HepG2 (cell line): Measurements from ENCODE around the gene COPB2. TPM values are rescaled to one million over a fixed set of nuclear protein-coding genes. Genes with fewer than 3 reads are reported as not detected.

Experiments
- ATAD3A ChIP-seq: sonication (generic); formaldehyde crosslinking; IDR thresholded peaks from 2 replicates; pipeline ENCODE4 v1.4.0; 2020; ENCODE audit warnings: missing genetic modification reagents
- RARA ChIP-seq: IDR thresholded peaks from 2 replicates; pipeline ENCODE4 v1.6.1; 2016; ENCODE audit warnings: missing genetic modification reagents, missing compliant biosample characterization
- RXRA ChIP-seq: sonication (generic); formaldehyde crosslinking; IDR thresholded peaks from 2 replicates; pipeline ENCODE4 v1.5.1; 2020; ENCODE audit warnings: missing genetic modification reagents
- SMAD3 ChIP-seq: sonication (generic); formaldehyde crosslinking; IDR thresholded peaks from 2 replicates; pipeline ENCODE4 v1.4.0; 2020; ENCODE audit warnings: missing genetic modification reagents
- TOPORS ChIP-seq: sonication (generic); formaldehyde crosslinking; IDR thresholded peaks from 2 replicates; pipeline ENCODE4 v1.8.0; 2023; ENCODE audit warnings: mild to moderate bottlenecking, missing genetic modification reagents
- ZNF251 ChIP-seq: sonication (generic); formaldehyde crosslinking; IDR thresholded peaks from 2 replicates; pipeline ENCODE4 v1.9.0; 2021; ENCODE audit warnings: mild to moderate bottlenecking, missing genetic modification reagents
- ZNF333 ChIP-seq: sonication (generic); formaldehyde crosslinking; IDR thresholded peaks from 2 replicates; pipeline ENCODE4 v1.4.0; 2020; ENCODE audit warnings: mild to moderate bottlenecking, missing genetic modification reagents, borderline replicate concordance
- ZNF34 ChIP-seq: sonication (generic); formaldehyde crosslinking; IDR thresholded peaks from 2 replicates; pipeline ENCODE4 v1.4.0; 2020; ENCODE audit warnings: mild to moderate bottlenecking, missing genetic modification reagents, borderline replicate concordance
- polyA plus RNA-seq, 8 experiments: library from polyadenylated mRNA; depleted of rRNA in 3 of 8; stranded (reverse) in 7 of 8; unstranded in 1 of 8; fragments of >200 nt; fragmentation: Illumina TruSeq in 4 of 8; extraction: Trizol in 4 of 8; gene quantifications; 2 replicates each; pipeline versions ENCODE4 v1.2.1 to v1.2.3, GENCODE V29; 2011 to 2016; ENCODE audit warnings: low read depth in 4 of 8, missing spikeins in 1 of 8, mixed read lengths in 1 of 8; ENCODE audit not compliant: insufficient read depth in 1 of 8
- total RNA-seq, 5 experiments: library from RNA; depleted of rRNA; stranded (reverse); fragments of >200 nt; fragmentation: Illumina TruSeq; extraction: Trizol; gene quantifications; 2 replicates each; pipeline ENCODE4 v1.2.3, GENCODE V29; 2016; ENCODE audit warnings: low read depth in 1 of 5
- TF ChIP-seq, protein P1 (sequence below): sonication (generic); formaldehyde crosslinking; IDR thresholded peaks from one replicate; pipeline ENCODE4 v1.5.1; 2020; ENCODE audit warnings: mild to moderate bottlenecking, missing genetic modification reagents; ENCODE audit errors: not compliant biosample characterization
- TF ChIP-seq, protein P2 (sequence below): sonication (generic); formaldehyde crosslinking; IDR thresholded peaks from 2 replicates; pipeline ENCODE4 v1.8.0; 2022; ENCODE audit warnings: missing genetic modification reagents, mild to moderate bottlenecking, borderline replicate concordance
- TF ChIP-seq, protein P3 (sequence below): IDR thresholded peaks from 2 replicates; pipeline ENCODE4 v1.6.1; 2016
- TF ChIP-seq, protein P4 (sequence below): sonication (generic); formaldehyde crosslinking; conservative IDR thresholded peaks from 2 replicates; pipeline ENCODE4 v1.4.0; 2020; ENCODE audit warnings: missing genetic modification reagents
- TF ChIP-seq, protein P5 (sequence below): sonication (generic); formaldehyde crosslinking; IDR thresholded peaks from 2 replicates; pipeline ENCODE4 v1.4.0; 2020; ENCODE audit warnings: mild to moderate bottlenecking, low read depth, missing genetic modification reagents

COPB2 gene
- total and polyA plus RNA-seq, 2 of the 13 experiments (the other 11 are each of a cell fraction or from before 2014, with no cell fraction given), result 83.3 to 217 TPM

DNA sequence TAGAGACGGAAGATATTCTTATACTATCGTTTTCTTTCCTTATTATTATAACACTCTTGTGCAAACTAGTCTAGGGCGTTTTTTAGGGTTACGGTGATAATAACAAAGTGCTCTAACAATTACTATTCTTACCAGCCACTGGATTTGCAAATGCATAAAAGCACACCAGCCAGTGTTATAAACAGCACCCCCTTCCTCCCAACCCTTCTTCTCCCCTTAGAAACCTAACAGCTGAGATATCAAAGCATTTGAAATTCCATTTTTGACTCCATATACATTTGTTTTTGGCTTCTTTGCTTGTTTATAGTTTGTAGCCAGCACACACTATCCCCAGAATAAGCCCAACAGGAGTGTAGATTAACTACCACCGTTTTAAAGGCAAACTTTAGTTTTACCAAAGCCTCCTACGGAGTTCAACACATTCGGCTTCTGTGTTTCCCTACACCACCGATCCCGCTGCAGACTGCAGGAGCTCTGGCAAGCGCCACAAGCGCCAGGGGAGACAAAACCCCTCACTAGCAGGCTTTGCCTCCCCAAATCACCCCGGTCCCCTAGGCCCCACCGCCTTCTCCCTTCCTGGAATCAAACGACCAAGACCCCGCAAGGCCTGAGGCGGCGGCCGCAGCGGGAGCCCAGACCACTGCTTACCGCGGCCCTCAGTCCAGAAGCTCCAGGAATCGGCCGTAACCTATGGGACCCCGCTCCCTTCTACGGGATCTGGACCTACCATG is 461 bp downstream of the COPB2 start (continued):
- TF ChIP-seq, protein P1, sequence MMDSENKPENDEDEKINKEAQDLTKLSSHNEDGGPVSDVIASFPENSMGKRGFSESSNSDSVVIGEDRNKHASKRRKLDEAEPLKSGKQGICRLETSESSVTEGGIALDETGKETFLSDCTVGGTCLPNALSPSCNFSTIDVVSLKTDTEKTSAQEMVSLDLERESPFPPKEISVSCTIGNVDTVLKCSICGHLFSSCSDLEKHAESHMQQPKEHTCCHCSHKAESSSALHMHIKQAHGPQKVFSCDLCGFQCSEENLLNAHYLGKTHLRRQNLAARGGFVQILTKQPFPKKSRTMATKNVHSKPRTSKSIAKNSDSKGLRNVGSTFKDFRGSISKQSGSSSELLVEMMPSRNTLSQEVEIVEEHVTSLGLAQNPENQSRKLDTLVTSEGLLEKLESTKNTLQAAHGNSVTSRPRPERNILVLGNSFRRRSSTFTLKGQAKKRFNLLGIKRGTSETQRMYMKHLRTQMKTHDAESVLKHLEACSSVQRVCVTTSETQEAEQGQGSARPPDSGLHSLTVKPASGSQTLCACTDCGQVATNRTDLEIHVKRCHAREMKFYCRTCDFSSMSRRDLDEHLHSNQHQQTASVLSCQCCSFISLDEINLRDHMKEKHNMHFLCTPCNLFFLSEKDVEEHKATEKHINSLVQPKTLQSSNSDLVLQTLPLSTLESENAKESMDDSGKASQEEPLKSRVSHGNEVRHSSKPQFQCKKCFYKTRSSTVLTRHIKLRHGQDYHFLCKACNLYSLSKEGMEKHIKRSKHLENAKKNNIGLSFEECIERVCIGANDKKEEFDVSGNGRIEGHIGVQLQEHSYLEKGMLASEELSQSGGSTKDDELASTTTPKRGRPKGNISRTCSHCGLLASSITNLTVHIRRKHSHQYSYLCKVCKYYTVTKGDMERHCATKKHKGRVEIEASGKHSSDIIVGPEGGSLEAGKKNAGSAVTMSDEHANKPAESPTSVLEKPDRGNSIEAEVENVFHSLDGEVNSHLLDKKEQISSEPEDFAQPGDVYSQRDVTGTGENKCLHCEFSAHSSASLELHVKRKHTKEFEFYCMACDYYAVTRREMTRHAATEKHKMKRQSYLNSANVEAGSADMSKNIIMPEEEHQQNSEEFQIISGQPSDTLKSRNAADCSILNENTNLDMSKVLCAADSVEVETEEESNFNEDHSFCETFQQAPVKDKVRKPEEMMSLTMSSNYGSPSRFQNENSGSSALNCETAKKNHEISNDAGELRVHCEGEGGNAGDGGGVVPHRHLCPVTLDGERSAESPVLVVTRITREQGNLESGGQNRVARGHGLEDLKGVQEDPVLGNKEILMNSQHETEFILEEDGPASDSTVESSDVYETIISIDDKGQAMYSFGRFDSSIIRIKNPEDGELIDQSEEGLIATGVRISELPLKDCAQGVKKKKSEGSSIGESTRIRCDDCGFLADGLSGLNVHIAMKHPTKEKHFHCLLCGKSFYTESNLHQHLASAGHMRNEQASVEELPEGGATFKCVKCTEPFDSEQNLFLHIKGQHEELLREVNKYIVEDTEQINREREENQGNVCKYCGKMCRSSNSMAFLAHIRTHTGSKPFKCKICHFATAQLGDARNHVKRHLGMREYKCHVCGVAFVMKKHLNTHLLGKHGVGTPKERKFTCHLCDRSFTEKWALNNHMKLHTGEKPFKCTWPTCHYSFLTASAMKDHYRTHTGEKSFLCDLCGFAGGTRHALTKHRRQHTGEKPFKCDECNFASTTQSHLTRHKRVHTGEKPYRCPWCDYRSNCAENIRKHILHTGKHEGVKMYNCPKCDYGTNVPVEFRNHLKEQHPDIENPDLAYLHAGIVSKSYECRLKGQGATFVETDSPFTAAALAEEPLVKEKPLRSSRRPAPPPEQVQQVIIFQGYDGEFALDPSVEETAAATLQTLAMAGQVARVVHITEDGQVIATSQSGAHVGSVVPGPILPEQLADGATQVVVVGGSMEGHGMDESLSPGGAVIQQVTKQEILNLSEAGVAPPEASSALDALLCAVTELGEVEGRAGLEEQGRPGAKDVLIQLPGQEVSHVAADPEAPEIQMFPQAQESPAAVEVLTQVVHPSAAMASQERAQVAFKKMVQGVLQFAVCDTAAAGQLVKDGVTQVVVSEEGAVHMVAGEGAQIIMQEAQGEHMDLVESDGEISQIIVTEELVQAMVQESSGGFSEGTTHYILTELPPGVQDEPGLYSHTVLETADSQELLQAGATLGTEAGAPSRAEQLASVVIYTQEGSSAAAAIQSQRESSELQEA (CRISPR knock-in tag), result peak; percentile 65
- TF ChIP-seq, protein P2, sequence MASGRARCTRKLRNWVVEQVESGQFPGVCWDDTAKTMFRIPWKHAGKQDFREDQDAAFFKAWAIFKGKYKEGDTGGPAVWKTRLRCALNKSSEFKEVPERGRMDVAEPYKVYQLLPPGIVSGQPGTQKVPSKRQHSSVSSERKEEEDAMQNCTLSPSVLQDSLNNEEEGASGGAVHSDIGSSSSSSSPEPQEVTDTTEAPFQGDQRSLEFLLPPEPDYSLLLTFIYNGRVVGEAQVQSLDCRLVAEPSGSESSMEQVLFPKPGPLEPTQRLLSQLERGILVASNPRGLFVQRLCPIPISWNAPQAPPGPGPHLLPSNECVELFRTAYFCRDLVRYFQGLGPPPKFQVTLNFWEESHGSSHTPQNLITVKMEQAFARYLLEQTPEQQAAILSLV, result no peak; the same call in 1 of the 2 replicates
- 0 out of 2 replicates have a peak, but pooled peaks have one; percentile 54 for TF ChIP-seq ZNF34
- TF ChIP-seq TOPORS (CRISPR knock-in tag), result no peak
- TF ChIP-seq SMAD3 (CRISPR knock-in tag), result peak; percentile 25; the same call in 1 of the 2 replicates
- TF ChIP-seq ATAD3A (CRISPR knock-in tag), result 0 out of 2 replicates have a peak, but pooled peaks have one; percentile 53
- TF ChIP-seq, protein P3, sequence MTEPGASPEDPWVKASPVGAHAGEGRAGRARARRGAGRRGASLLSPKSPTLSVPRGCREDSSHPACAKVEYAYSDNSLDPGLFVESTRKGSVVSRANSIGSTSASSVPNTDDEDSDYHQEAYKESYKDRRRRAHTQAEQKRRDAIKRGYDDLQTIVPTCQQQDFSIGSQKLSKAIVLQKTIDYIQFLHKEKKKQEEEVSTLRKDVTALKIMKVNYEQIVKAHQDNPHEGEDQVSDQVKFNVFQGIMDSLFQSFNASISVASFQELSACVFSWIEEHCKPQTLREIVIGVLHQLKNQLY (CRISPR knock-in tag), result 0 out of 2 replicates have a peak, but pooled peaks have one; percentile 14
- TF ChIP-seq RXRA, result peak; percentile 15; the same call in 1 of the 2 replicates
- TF ChIP-seq, protein P4, sequence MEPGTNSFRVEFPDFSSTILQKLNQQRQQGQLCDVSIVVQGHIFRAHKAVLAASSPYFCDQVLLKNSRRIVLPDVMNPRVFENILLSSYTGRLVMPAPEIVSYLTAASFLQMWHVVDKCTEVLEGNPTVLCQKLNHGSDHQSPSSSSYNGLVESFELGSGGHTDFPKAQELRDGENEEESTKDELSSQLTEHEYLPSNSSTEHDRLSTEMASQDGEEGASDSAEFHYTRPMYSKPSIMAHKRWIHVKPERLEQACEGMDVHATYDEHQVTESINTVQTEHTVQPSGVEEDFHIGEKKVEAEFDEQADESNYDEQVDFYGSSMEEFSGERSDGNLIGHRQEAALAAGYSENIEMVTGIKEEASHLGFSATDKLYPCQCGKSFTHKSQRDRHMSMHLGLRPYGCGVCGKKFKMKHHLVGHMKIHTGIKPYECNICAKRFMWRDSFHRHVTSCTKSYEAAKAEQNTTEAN, result no peak
- TF ChIP-seq RARA (CRISPR knock-in tag), result 0 out of 2 replicates have a peak, but pooled peaks have one; percentile 10
- TF ChIP-seq, protein P5, sequence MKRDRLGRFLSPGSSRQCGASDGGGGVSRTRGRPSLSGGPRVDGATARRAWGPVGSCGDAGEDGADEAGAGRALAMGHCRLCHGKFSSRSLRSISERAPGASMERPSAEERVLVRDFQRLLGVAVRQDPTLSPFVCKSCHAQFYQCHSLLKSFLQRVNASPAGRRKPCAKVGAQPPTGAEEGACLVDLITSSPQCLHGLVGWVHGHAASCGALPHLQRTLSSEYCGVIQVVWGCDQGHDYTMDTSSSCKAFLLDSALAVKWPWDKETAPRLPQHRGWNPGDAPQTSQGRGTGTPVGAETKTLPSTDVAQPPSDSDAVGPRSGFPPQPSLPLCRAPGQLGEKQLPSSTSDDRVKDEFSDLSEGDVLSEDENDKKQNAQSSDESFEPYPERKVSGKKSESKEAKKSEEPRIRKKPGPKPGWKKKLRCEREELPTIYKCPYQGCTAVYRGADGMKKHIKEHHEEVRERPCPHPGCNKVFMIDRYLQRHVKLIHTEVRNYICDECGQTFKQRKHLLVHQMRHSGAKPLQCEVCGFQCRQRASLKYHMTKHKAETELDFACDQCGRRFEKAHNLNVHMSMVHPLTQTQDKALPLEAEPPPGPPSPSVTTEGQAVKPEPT (CRISPR knock-in tag), result peak; percentile 92; the same call in 1 of the 2 replicates
- TF ChIP-seq ZNF333 (CRISPR knock-in tag), result 0 out of 2 replicates have a peak, but pooled peaks have one; percentile 41
- 0 out of 2 replicates have a peak, but pooled peaks have one; percentile 39 for TF ChIP-seq ZNF251 (CRISPR knock-in tag)
